Endothelial cell of hepatic sinusoid (primary cell): ENCODE measurements around the gene FAM118A.
"Not testable (repeated sequence)": the region's sequence is repeated elsewhere in the genome, so short reads cannot be mapped to it uniquely, and the experiment has no call there.

Experiments
- in situ Hi-C: cut with HindIII; loops from 2 replicates; pipeline ENCODE4 v1.10.0; 2017; ENCODE audit warnings: low sequenced_read_pairs

FAM118A gene

GRCh38 chr22:45328822-45329529 lies 19.2 kb downstream of the FAM118A start:
- in situ Hi-C loops: no loop called here

- in situ Hi-C loops: no loop called here
Measured at GRCh38 chr22:45329530-45329936, 19.8 kb downstream of the FAM118A start.

- in situ Hi-C loops: loop anchor here (10.0 kb wide), 1 partner anchor 146 kb away; no protein-coding TSS in a partner anchor
Measured at GRCh38 chr22:45330548-45330947, 20.8 kb downstream of the FAM118A start.

GRCh38 chr22:45331486-45331885 lies 21.8 kb downstream of the FAM118A start:
- in situ Hi-C loops: loop anchor here (10.0 kb wide), 1 partner anchor 147 kb away; no protein-coding TSS in a partner anchor

DNA sequence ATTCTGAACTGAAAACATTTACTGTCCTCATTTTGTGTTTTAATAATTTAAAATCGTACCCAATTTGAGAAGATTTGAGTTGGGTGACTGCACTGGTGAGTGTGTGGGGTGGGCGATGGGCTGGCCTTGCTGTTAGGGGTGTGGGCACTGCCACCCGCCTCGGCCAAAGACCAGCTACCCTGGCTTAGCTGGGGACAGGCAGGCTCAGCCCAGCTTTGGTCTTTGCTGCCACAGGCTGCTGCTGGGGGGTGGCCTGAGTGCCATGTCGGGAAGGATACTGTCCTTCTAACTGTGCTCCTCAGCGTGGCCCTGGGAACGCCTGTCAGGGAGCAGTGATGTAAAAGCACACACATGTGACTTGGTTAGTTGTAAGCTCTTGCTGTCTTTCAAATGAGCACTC lies 22.3 kb downstream of the FAM118A start:
- in situ Hi-C loops: loop anchor here (10.0 kb wide), 1 partner anchor 147 kb away; no protein-coding TSS in a partner anchor

- in situ Hi-C loops: loop anchor here (10.0 kb wide), 1 partner anchor 149 kb away; no protein-coding TSS in a partner anchor
Measured at GRCh38 chr22:45334068-45334467, 24.3 kb downstream of the FAM118A start.

DNA sequence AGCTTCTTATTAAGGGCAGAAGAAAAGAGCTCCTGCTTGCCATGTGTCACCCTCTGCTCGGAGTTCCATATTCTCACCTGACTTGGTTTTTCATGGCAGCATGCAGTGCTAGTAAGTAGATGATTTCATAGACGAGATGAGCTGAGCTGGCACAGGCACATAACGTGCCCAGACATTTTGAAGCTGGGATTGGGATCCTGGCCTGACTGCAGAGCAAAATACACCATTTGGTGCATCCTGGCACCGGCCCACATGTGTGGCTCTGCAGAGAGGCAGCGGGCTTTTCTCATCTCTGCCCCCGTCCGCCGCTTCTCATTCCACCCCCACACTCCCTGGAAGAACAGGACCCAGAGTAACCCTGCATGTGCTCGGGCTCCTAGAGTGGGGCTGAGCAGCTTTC lies 24.8 kb downstream of the FAM118A start:
- in situ Hi-C loops: loop anchor here (10.0 kb wide), 1 partner anchor 150 kb away; no protein-coding TSS in a partner anchor

DNA sequence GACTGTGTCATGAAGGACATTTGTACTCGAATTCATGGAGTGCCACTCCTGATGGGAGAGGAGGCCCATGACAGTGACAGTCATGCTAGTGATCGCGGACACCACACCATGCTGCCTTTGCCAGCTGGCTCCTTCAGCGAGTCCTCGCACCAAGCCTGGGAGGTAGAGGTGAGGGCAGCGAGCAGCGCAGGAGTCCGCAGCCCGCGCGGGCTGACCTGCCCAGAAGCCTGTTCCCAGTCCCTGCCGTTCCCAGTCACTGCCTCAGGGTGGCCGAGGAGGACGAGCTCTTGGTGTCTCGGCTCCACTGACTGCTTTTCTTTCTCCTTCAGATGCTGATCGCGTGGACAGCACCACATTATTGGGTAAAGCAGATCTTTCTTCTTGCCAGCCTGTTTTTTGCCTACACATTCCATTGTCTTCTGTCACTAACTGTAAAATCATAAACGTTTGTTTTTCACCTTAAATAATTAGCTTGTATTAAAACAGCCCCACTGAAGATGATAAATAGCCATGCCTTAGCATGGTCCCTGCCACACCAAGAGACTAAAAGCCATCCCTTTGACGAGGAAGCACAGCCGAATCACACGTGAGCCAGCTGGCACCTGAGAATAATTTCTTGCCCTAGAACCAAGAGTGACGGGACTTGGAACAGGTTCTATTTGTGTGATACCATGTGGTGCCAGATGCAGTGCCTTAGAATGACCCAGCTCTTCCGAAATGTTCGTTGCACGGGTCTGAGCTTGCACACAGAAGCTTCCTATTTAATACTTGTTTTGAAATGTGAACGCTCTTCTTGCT lies 25.5 kb downstream of the FAM118A start:
- in situ Hi-C loops: loop anchor here (5.0 to 10.0 kb wide), 2 partner anchors 58 to 150 kb away; no protein-coding TSS in a partner anchor

- in situ Hi-C loops: loop anchor here (5.0 to 10.0 kb wide), 2 partner anchors 59 to 151 kb away; no protein-coding TSS in a partner anchor
Measured at GRCh38 chr22:45335854-45336522, 26.3 kb downstream of the FAM118A start.

- in situ Hi-C loops: loop anchor here (5.0 to 10.0 kb wide), 2 partner anchors 60 to 152 kb away; no protein-coding TSS in a partner anchor
Measured at GRCh38 chr22:45336971-45337431, 27.3 kb downstream of the FAM118A start.

GRCh38 chr22:45337536-45337935 lies 27.8 kb downstream of the FAM118A start:
- in situ Hi-C loops: loop anchor here (5.0 to 10.0 kb wide), 2 partner anchors 60 to 153 kb away; no protein-coding TSS in a partner anchor

DNA sequence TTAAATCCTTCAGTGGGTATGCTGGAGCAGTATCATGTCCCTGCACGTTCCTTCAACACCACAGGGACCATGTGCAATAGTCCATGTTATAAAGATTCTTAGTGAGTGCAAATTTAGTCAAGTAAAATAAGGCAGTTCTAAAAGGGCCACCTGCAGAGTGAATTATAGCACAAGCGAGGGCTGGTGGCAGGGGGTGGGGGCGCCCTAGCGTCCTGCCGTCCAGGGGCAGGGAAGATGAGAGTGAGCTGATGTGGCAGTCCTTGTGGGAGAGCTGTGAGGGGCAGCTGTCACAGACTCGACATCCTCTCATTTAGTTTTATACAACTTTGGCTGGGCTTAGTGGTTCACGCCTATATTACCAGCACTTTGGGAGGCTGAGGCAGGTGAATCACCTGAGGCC lies 29.1 kb downstream of the FAM118A start:
- in situ Hi-C loops: loop anchor here (5.0 to 10.0 kb wide), 2 partner anchors 61 to 154 kb away; no protein-coding TSS in a partner anchor

GRCh38 chr22:45340323-45340722 lies 30.6 kb downstream of the FAM118A start:
- in situ Hi-C loops: no loop called here

GRCh38 chr22:45341498-45341897 lies 31.8 kb downstream of the FAM118A start:
- in situ Hi-C loops: no loop called here

DNA sequence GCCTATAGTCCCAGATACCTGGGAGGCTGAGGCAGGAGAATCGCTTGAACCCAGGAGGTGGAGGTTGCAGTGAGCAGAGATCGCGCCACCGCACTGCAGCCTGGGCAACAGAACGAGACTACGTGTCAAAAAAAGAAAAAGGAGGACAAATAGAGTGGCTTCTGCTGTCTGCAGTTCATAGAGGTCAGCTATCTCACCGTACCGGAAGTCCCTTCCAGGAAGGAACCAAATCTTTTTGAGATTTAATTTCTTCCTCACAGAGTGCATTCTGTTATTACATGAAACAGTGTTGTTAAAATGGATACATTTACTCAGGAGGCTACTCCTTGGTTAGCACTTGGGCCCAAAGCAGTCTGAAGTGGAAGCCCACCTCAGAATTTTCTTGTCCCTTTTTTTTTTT lies 33.4 kb downstream of the FAM118A start:
- in situ Hi-C loops: no loop called here

DNA sequence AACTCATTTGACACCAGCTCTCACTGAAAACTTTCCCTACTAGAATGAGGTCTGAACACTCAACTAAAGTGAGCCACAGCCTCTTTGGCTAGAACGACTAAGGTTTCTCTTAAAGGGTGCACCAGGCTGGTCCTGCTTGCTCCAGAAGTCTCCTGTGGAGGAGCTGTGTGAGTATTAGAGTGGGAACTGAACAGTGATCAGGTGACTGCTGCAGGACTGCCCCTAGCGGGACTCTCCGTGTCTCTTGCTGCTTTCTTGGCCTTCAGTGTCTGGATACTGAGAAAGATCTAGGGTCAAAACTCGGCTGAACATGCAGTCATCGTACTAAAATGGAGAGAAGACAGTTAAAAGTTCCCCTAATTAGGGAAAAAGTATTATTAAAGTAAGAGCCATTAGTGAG lies 34.6 kb downstream of the FAM118A start:
- in situ Hi-C loops: no loop called here

DNA sequence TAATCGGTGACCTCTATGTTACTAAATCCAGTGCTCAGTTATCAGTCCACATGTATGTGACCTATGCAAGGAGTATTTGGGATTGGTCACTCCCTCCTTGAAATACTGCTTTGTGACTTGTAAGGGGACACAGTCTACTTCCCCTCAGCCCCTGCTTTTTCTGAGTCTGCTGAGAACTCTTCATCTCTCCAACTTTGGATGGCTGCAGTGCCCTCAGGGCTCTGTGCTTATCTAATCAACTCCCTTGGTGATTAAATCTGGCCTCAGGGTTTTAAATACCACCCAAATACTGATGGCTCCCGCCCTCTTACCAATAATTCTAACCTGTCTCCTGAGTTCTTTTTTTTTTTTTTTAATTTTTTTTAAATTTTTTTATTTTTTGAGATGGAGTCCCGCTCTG lies 40.2 kb downstream of the FAM118A start:
- in situ Hi-C loops: no loop called here

DNA sequence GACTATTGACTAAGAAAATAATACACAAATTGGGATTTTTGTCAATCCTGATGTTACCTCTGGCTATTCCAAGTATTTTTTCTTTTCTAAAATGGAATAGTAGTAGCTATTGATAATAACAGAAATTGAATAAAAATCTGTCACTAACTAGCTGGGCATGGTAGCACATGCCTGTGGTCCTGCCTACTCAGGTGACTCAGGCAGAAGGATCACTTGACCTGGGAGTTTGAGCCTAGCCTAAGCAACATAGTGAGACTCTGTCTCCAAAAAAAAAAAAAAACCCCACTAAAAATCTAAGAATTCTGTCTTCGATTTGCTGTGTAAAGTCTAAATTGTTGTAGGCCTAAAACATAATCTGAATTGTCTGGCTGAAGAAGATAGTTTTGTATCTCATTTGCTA lies 42.2 kb downstream of the FAM118A start:
- in situ Hi-C loops: no loop called here

DNA sequence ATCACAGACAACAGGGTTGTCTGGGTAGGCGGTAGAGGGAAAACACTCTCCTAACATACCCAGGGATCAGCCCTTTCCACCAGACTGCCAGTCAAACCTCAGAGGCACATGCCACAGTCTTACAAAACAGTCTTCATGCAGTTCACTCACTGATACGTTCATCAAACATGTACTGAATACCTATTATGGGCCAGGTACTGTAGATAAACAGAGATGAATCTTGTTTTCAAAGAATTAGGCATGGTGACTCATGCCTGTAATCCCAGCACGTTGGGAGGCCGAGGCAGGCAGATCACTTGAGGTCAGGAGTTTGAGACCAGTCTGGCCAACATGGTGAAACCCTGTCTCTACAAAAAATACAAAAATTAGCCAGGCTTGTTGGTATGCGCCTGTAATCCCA lies 43.0 kb downstream of the FAM118A start:
- in situ Hi-C loops: not testable (repeated sequence)

- in situ Hi-C loops: no loop called here
Measured at GRCh38 chr22:45353786-45354185, 44.1 kb downstream of the FAM118A start.

DNA sequence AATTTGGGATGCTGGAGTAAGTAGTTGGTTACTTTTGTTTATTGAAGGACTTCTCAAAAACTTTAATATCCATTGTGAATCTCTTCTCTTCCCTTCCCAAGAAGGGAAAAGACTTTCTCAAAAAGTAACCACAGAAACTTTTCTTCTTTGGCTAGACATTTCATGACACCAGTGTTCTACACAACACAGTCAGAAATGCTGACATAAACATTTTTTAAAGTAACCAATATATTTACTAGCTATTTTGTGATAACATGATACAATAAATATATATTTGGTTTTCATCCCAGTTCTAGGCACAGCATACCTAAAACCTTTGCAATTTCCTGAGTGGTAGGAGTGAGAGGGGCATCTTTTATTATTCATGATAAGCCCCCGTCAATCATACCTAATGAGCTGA lies 47.8 kb downstream of the FAM118A start:
- in situ Hi-C loops: loop anchor here (5.0 kb wide), 1 partner anchor 50 kb away; no protein-coding TSS in a partner anchor
